Brain pericyte (primary cell): ENCODE measurements around the gene PORCN.

Source experiments
- DNase-seq: peaks from one replicate; pipeline ENCODE4 v3.0.0-alpha.2; 2012; ENCODE audit warnings: low read depth, low spot score

Gene PORCN

GRCh38 chrX:48508400-48509244, at the start of gene PORCN:
TSS of gene PORCN (plus strand) at chrX:48508992. CDS start at chrX:48509821, 829 bp downstream.
- DNase-seq, result no peak

DNA sequence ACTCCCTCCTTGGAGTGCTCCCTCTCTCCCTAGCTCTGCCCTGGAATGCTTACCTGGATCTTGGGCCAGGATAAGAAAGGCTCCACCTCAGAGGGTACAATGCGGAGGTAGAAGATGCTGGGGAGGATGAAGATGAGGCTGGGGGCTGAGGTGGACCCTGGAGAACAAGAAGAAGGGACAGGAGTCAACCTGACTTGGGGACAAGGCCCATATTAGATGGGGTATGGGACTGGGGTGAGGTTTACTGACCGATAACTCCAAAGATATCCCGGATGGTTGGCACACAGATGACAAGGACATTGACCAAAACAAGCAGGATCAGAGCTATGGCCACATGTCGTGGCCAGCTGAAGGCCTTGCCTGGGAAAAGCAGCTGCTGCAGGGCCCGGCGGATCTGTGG, 49.3 kb upstream of the PORCN start:
- DNase-seq, result no peak

DNA sequence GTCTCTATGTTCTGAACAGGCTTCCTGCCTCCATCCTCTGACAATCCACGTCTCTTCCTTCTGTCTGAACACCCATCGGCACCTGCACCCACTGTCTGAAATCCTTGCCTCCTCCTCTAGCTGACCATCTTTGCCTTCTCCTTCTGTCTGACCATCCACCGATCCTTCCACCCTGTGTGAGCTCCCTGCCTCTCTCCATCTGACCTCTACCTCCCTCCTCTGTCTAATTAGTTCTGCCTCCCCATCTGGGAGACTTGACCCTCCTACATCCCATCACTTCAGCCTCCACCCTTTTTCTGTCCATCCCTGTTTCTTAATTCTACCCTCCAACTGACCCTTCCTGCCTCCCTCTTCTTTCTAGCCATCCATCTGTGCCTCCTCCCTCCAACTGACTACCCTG, 48.8 kb upstream of the PORCN start:
- no peak for DNase-seq

- DNase-seq, result no peak
Measured at GRCh38 chrX:48460606-48461005, 48.2 kb upstream of the PORCN start.

- DNase-seq, result no peak
Measured at GRCh38 chrX:48461830-48462229, 47.0 kb upstream of the PORCN start.

DNA sequence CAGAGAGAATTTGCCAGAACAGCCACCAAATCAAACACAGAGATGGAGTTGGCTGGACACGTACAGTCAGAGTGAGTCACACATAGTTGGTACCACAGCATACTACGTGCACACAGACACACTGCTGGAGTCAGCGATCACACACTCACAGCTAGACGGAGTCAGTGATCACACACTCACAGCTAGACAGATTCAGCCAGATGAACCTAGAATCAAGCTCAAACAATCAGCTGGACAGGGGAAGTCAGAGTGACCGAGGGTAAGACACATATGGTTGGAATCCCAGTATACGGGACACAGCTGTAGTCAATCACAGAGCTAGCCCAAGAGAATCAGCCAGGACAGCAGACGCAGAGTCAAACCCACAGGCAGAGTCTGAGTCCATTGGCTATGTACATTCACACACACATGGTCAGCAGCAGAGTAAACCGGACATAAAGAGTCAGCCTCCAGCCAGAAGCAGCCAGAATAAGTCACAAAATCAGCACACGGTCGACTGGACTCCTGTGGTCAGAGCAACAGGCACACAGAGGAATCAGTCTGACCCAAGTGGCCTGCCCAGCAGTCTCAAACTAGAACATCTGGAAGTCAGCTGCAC, 43.4 kb upstream of the PORCN start:
- peak; percentile 54 for DNase-seq

DNA sequence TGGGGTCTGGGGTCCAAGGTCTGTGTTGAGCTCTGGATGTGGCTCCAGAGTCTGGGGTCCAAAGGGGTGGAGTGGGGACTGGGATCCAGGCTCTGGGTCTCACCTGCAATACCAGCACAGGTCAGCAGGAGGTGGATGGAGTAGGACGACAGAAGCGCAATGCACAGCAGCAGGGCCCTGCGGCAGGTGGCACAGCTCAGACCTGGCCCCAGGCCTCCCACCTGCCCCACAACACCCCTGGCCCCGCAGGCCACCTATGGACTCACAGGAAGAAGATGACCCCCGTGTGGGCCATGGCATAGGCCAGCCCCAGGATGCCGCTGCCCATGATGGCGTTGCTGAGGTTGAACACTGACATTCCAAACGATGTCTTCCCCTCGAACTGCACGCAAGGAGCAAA, 42.1 kb upstream of the PORCN start:
- no peak for DNase-seq

GRCh38 chrX:48467281-48467761, 41.5 kb upstream of the PORCN start:
- no peak for DNase-seq

DNA sequence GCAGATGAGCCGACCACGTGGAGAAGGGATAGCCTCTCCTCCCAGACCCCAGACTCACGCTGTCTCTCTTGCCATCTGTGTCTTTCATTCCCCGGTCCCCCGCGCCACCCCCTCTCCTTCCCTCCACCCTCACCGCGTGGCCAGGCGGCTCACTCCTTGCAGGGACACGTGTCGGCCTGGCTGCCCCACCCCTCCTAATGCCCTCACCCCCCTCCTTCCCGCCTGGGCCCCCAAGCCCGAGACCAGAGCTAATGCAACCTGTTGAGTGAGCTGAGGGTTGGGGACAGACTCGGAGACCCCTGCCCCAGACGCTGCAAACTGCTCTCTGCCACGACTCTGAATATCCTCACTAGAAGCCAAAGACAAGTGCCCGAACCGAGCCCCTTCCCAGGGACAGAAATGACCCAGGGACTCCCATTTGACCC, 40.5 kb upstream of the PORCN start:
- DNase-seq, result no peak

GRCh38 chrX:48468693-48469691, 39.8 kb upstream of the PORCN start:
- no peak for DNase-seq

DNA sequence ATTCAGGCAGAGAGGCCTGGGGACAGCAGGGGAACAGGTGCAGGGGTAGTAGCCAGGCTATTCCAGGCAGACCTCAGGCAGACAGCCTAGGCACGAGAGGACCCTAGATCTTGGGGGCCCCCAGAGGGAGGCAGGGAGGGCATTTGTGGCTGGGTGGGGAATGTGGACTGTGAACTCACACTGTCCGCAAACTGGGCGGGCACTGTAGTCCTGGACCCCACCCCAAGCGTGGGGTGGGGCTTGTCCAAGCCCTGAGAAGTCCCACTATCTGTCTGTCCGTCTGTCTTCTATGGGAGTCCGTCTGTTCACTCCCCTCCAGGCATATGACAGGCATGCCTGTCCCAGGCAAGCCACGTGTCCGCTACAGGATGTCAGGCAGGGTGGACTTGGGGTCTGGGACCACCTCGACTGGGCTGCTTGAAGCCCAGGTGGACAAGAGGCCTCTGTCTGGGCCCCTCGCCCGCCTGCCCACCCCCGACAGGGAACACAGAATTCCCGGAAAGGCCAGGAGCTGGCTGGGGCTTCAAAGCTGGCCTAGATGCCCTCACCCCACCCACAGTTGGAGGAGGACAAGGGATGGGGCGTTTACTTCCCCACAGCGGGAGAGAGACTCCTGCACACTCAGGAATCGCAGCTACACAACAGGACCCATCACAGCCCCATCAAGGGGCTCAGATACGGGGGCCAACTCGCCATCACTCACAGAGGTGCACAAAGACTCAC, 38.5 kb upstream of the PORCN start, which contains the start of gene SLC38A5:
Gene SLC38A5, minus strand, starts transcription at position 151 of the 723 bp plus-strand sequence. CDS start 2,336 bp downstream, outside the sequence.
- DNase-seq, result no peak

GRCh38 chrX:48470833-48471118, 38.0 kb upstream of the PORCN start:
- no peak for DNase-seq

- DNase-seq, result no peak
Measured at GRCh38 chrX:48471504-48471903, 37.3 kb upstream of the PORCN start.

- DNase-seq, result no peak
Measured at GRCh38 chrX:48472225-48472624, 36.6 kb upstream of the PORCN start.

GRCh38 chrX:48472851-48473703, 35.7 kb upstream of the PORCN start:
- no peak for DNase-seq

DNA sequence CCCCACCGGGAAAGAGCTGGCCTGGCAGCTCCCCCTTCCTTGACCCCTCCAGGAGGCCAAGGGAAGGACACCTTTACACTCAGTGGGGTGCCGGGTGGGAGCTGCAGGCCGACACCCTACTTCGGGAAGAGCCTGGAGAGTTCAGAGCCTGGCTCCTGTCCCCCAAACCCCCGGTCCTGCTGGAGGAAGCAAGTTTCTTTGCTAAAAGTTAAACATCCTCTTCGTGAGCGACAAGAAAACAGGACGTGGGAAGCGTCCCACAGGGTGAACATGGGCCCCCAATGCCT, 35.1 kb upstream of the PORCN start:
- DNase-seq, result no peak

GRCh38 chrX:48474127-48474526, 34.7 kb upstream of the PORCN start:
- DNase-seq, result no peak

DNA sequence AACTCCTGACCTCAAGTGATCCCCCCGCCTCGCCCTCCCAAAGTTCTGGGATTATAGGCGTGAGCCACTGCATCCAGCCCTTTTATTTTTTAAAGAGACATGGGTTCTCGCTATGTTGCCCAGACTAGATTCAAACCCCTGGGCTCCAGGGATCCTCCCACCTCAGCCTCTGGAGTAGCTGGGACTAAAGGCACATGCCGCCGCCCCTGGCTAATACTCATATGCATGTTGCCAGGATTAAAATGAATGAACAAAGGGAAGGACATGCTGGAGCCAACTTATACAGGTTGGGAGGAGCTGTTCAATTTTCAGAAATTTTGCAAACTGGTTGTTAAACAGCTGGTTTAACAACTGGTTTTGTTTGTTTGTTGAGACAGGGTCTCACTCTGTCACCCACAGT, 34.2 kb upstream of the PORCN start:
- no peak for DNase-seq

- no peak for DNase-seq
Measured at GRCh38 chrX:48475296-48475695, 33.5 kb upstream of the PORCN start.

DNA sequence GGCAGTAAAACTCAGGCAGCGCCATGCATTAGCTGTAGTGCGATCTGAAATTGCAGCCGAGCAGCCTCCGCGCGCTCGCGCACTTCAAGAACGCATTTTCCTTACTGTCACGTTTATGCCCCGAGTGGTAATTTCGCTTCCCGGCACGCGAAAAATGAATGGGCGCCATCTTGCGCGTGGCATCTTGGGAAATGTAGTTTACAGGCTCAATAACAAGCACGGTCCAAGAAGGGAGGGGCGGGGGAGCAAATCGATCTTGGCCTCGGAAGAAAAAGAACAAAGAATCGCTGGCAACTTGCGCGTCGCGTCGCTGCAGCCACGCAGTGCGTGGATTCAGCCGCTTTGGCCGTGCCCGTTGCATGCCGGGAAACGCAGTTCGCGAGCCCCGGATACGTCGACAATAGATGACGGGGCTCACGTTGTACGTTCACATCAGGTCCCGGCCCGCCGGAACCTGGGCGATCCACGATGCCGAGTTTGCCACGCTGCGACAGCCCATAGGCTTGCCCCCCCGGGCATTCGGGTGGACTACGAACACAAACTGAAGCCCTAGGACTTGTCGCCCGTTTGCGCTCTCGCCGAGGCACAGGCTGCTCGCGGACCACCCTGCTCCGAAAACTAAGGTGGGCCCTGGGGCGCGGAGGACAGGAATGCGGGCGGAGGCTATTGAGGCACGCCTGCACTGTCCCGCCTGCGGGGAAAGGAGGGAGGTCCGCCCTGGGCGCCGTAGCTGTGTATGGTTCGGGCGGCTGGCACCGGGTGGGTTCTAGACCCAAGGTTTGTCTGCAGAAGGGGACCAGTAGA, 32.8 kb upstream of the PORCN start, which contains the start of gene FTSJ1:
Gene FTSJ1, plus strand, starts transcription at position 426 of the 804 bp plus-strand sequence. CDS start 1,849 bp downstream, outside the sequence.
- DNase-seq, result peak; percentile 73
